Measurements from ENCODE around the gene GPR34.

GPR34 gene

GRCh38 chrX:41692162-41692749 lies 3.5 kb downstream of the GPR34 start:
- no peak for TF ChIP-seq CTCF (IDR thresholded peaks at IDR 0.05; ENCODE audit: control insufficient read depth, insufficient read depth, low read depth, low read length, missing control alignments)

GRCh38 chrX:41693024-41693423 lies 4.3 kb downstream of the GPR34 start:
- DNase-seq (ENCODE audit: low read depth), result no peak
- no peak for TF ChIP-seq CTCF (IDR thresholded peaks at IDR 0.05; ENCODE audit: control insufficient read depth, insufficient read depth, low read depth, low read length, missing control alignments)
- no peak overlapping the region for H3K4me3 ChIP-seq (ENCODE audit: control insufficient read depth, low read depth, low read length)

More at GRCh38 chrX:41692162-41692749, 3.5 kb downstream of the GPR34 start:
- DNase-seq (ENCODE audit: low read depth), result peak; percentile 52
- H3K4me3 ChIP-seq (ENCODE audit: control insufficient read depth, low read depth, low read length), result no peak overlapping the region

DNA sequence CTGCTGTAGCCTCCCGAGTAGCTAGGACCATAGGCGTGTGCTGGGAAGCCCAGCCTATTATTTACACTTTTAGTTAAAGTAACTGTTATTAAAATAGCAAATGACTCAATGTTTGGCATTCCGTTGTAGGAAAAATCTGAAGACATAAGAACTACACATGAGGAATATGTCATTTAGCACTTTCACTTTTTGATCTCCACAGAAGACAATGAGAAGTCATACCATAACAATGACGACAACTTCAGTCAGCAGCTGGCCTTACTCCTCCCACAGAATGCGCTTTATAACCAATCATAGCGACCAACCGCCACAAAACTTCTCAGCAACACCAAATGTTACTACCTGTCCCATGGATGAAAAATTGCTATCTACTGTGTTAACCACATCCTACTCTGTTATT lies 6.7 kb downstream of the GPR34 start:
- no peak for DNase-seq (ENCODE audit: low read depth)
- no peak for TF ChIP-seq CTCF (IDR thresholded peaks at IDR 0.05; ENCODE audit: control insufficient read depth, insufficient read depth, low read depth, low read length, missing control alignments)
- no peak overlapping the region for H3K4me3 ChIP-seq (ENCODE audit: control insufficient read depth, low read depth, low read length)

GRCh38 chrX:41703574-41704029 lies 14.8 kb downstream of the GPR34 start:
- no peak overlapping the region for H3K4me3 ChIP-seq (ENCODE audit: control insufficient read depth, low read depth, low read length)
- no peak for TF ChIP-seq CTCF (IDR thresholded peaks at IDR 0.05; ENCODE audit: control insufficient read depth, insufficient read depth, low read depth, low read length, missing control alignments)
- no peak for DNase-seq (ENCODE audit: low read depth)

DNA sequence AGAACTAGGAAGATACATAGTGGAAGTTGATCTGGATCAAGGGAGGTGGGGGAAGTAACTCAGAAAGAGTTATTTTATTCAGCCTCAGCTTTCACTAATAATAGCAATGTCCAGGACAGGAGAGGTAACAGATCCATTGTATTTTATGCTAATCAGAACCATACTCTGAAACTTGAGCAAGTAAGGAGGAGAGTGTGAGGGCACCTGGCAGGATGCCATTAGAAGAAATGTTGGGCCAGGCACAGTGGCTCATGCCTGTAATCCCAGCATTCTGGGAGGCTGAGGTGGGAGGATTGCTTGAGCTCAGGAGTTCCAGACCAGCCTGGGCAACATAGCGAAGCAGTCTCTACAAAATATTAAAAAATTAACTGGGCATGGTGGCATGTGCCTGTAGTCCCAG lies 16.3 kb downstream of the GPR34 start:
- no peak for TF ChIP-seq CTCF (IDR thresholded peaks at IDR 0.05; ENCODE audit: control insufficient read depth, insufficient read depth, low read depth, low read length, missing control alignments)
- H3K4me3 ChIP-seq (ENCODE audit: control insufficient read depth, low read depth, low read length), result no peak overlapping the region
- no peak for DNase-seq (ENCODE audit: low read depth)

GRCh38 chrX:41705680-41706374 lies 17.1 kb downstream of the GPR34 start:
- TF ChIP-seq CTCF (IDR thresholded peaks at IDR 0.05; ENCODE audit: control insufficient read depth, insufficient read depth, low read depth, low read length, missing control alignments), result no peak
- no peak for DNase-seq (ENCODE audit: low read depth)
- no peak overlapping the region for H3K4me3 ChIP-seq (ENCODE audit: control insufficient read depth, low read depth, low read length)
